Measurements from ENCODE around the gene SYT5. TPM values are rescaled to one million over a fixed set of nuclear protein-coding genes. Genes with fewer than 3 reads are reported as not detected.
A peak's percentile ranks its signal among the peaks of the same experiment; 100 is the strongest.

The SYT5 gene
- polyA plus RNA-seq, 1 donor (not counting 4 experiments of a cell fraction or from before 2014, with no cell fraction given): 0.33 TPM

DNA sequence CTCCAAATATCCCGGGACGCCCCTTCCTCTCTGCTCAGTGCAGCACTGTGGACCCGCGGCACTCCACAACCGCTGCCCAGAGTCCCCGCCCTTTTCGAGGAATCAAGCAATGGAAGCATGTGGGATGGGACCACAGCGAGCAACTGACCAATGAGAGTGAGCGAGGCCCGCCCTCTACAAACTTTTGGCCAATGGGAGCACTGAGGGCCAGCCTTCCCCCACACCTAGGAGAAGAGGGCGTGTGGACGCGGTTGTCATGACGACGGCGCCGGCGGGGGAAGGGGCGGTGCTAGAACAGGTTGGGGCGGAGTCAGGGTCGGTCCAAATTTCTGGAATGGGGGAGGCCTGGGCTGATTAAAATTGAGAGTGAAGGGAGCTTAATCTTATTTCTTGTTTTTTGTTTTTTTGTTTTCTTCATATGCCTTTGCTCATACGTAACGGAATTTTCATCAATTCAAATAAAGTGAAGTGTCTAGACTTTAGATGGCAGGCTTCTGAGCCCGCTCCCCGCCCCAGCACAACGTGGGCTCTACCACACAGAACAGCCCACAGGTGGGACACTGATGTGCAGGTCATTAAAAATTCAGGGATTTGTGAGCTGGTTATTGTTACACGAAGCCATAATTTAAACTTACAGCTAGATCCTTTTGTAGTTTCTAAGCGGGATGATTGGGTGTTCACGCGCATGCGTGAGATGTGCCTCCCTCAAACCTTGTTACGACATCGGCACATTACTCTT lies 13.4 kb downstream of the SYT5 start, which contains the start of gene DNAAF3:
DNAAF3 (minus strand) TSS at position 84 of the 739 bp plus-strand sequence. CDS start 200 bp downstream, outside the sequence.
- H2AFZ ChIP-seq (ENCODE audit: control insufficient read depth, low read length): peak within 1 kb of the TSS; percentile 92
- peak within 1 kb of the TSS; percentile 73 to 79 (median 76) for H3K4me3 ChIP-seq (ENCODE audit: control insufficient read depth in 2 of 3, extremely low read depth in 1 of 3, insufficient read depth in 2 of 3, low read depth in 1 of 3, low read length in 3 of 3)
- H3K4me1 ChIP-seq (ENCODE audit: control insufficient read depth, extremely low read depth, insufficient read depth, low read length): peaks cover 10% of the 10 kb centered on the region
- H4K20me1 ChIP-seq (ENCODE audit: control insufficient read depth, extremely low read depth, insufficient read depth, low read length): no peaks in the 10 kb centered on the region
- peak; percentile 93 for DNase-seq (ENCODE audit: low read depth, low spot score)
- no peaks in the 10 kb centered on the region for H3K36me3 ChIP-seq (ENCODE audit: control insufficient read depth in 2 of 2, extremely low read depth in 1 of 2, insufficient read depth in 2 of 2, low read length in 2 of 2)
- peak within 1 kb of the TSS; percentile 93 for H3K4me2 ChIP-seq (ENCODE audit: control insufficient read depth, extremely low read depth, insufficient read depth, low read depth, low read length)
- TF ChIP-seq, protein P1, sequence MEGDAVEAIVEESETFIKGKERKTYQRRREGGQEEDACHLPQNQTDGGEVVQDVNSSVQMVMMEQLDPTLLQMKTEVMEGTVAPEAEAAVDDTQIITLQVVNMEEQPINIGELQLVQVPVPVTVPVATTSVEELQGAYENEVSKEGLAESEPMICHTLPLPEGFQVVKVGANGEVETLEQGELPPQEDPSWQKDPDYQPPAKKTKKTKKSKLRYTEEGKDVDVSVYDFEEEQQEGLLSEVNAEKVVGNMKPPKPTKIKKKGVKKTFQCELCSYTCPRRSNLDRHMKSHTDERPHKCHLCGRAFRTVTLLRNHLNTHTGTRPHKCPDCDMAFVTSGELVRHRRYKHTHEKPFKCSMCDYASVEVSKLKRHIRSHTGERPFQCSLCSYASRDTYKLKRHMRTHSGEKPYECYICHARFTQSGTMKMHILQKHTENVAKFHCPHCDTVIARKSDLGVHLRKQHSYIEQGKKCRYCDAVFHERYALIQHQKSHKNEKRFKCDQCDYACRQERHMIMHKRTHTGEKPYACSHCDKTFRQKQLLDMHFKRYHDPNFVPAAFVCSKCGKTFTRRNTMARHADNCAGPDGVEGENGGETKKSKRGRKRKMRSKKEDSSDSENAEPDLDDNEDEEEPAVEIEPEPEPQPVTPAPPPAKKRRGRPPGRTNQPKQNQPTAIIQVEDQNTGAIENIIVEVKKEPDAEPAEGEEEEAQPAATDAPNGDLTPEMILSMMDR (optimal IDR thresholded peaks at IDR 0.05 in 1 of 3, IDR thresholded peaks at IDR 0.05 in 1 of 3, conservative IDR thresholded peaks at IDR 0.05 in 1 of 3; ENCODE audit: extremely low read depth in 1 of 3, insufficient read depth in 2 of 3, low read length in 3 of 3): no peak
- TF ChIP-seq EZH2 (IDR thresholded peaks at IDR 0.05; ENCODE audit: low read length): no peak
- H3K9ac ChIP-seq (ENCODE audit: control insufficient read depth, extremely low read depth, insufficient read depth, low read length): peak within 1 kb of the TSS; percentile 76
- no peaks in the 10 kb centered on the region for H3K79me2 ChIP-seq (ENCODE audit: control insufficient read depth, insufficient read depth, low read length)
- peak within 1 kb of the TSS; percentile 91 for H3K27ac ChIP-seq (ENCODE audit: control insufficient read depth, insufficient read depth, low read length)
- dilution Hi-C loops (cut with MboI; ENCODE audit: extremely low pct_ligation_motif_present, low sequenced_read_pairs): no loop called here
- peak; percentile 77 for FAIRE-seq
- H3K27me3 ChIP-seq (ENCODE audit: control insufficient read depth, extremely low read depth, insufficient read depth, low read length): no peaks in the 10 kb centered on the region
- no peaks in the 10 kb centered on the region for H3K9me3 ChIP-seq (ENCODE audit: control insufficient read depth, low read depth, low read length)
- no peaks in the 10 kb centered on the region for H3K9me1 ChIP-seq (ENCODE audit: control insufficient read depth, extremely low read depth, insufficient read depth, low read length)

- Histone ChIP-seq H3K36me3 (ENCODE audit: control insufficient read depth in 2 of 2, extremely low read depth in 1 of 2, insufficient read depth in 2 of 2, low read length in 2 of 2) (no peaks in the 10 kb centered on the region), H3K9me1 (ENCODE audit: control insufficient read depth, extremely low read depth, insufficient read depth, low read length) (no peaks in the 10 kb centered on the region), H3K79me2 (ENCODE audit: control insufficient read depth, insufficient read depth, low read length) (no peaks in the 10 kb centered on the region), H3K9ac (ENCODE audit: control insufficient read depth, extremely low read depth, insufficient read depth, low read length) (peak overlapping the region; percentile 25), H3K27ac (ENCODE audit: control insufficient read depth, insufficient read depth, low read length) (no peak overlapping the region), H3K4me1 (ENCODE audit: control insufficient read depth, extremely low read depth, insufficient read depth, low read length) (peaks cover 10% of the 10 kb centered on the region), H4K20me1 (ENCODE audit: control insufficient read depth, extremely low read depth, insufficient read depth, low read length) (no peaks in the 10 kb centered on the region), H3K4me3 (ENCODE audit: control insufficient read depth in 2 of 3, extremely low read depth in 1 of 3, insufficient read depth in 2 of 3, low read depth in 1 of 3, low read length in 3 of 3) (peak overlapping the region; percentile 73 to 79 (median 76)), H2AFZ (ENCODE audit: control insufficient read depth, low read length) (peak overlapping the region; percentile 92), H3K4me2 (ENCODE audit: control insufficient read depth, extremely low read depth, insufficient read depth, low read depth, low read length) (peak overlapping the region; percentile 93), H3K9me3 (ENCODE audit: control insufficient read depth, low read depth, low read length) (no peaks in the 10 kb centered on the region), H3K27me3 (ENCODE audit: control insufficient read depth, extremely low read depth, insufficient read depth, low read length) (no peaks in the 10 kb centered on the region)
- TF ChIP-seq EZH2 (IDR thresholded peaks at IDR 0.05; ENCODE audit: low read length): no peak
- TF ChIP-seq, protein P1 (optimal IDR thresholded peaks at IDR 0.05 in 1 of 3, IDR thresholded peaks at IDR 0.05 in 1 of 3, conservative IDR thresholded peaks at IDR 0.05 in 1 of 3; ENCODE audit: extremely low read depth in 1 of 3, insufficient read depth in 2 of 3, low read length in 3 of 3): peak; percentile 65 to 83 (median 78)
- no peak for DNase-seq (ENCODE audit: low read depth, low spot score)
- dilution Hi-C loops (cut with MboI; ENCODE audit: extremely low pct_ligation_motif_present, low sequenced_read_pairs): no loop called here
- FAIRE-seq: no peak
These were observed 14.0 kb downstream of the SYT5 start for GRCh38 chr19:55165952-55166529.

Measured in keratinocyte (primary cell).